H9 (cell line): ENCODE measurements around the gene MAPKAP1. TPM values are rescaled to one million over a fixed set of nuclear protein-coding genes. Genes with fewer than 3 reads are reported as not detected.

Experiments used
- DNase-seq: peaks from one replicate; pipeline ENCODE4 v3.0.0-alpha.2; 2017
- H2AFZ ChIP-seq: one replicate; pipeline ENCODE4 v1.6.1; 2013; ENCODE audit warnings: mild to moderate bottlenecking, low read length, control low read depth, moderate library complexity
- H2AK5ac ChIP-seq: 2 replicates; pipeline ENCODE4 v1.6.1; 2013; ENCODE audit warnings: low read length, control low read depth, mixed read lengths; ENCODE audit not compliant: insufficient read length
- H2BK120ac ChIP-seq: one replicate; pipeline ENCODE4 v1.6.1; 2013; ENCODE audit warnings: low read depth, mild to moderate bottlenecking, low read length, control low read depth, inconsistent platforms; ENCODE audit not compliant: poor library complexity, severe bottlenecking
- H2BK12ac ChIP-seq: 2 replicates; pipeline ENCODE4 v1.6.1; 2013; ENCODE audit warnings: low read length, control low read depth, mixed read lengths, low read depth; ENCODE audit not compliant: insufficient read length
- H2BK15ac ChIP-seq: 2 replicates; pipeline ENCODE4 v1.6.1; 2013; ENCODE audit warnings: low read depth, low read length, control low read depth
- H2BK20ac ChIP-seq: one replicate; pipeline ENCODE4 v1.6.1; 2013; ENCODE audit warnings: low read depth, mild to moderate bottlenecking, low read length, control low read depth, inconsistent platforms; ENCODE audit not compliant: poor library complexity, severe bottlenecking
- H2BK5ac ChIP-seq: 2 replicates; pipeline ENCODE4 v1.6.1; 2013; ENCODE audit warnings: low read length, control low read depth, mixed read lengths; ENCODE audit not compliant: insufficient read length
- H3K14ac ChIP-seq: 2 replicates; pipeline ENCODE4 v1.6.1; 2013; ENCODE audit warnings: low read length, control low read depth; ENCODE audit not compliant: insufficient read depth
- H3K18ac ChIP-seq: 2 replicates; pipeline ENCODE4 v1.6.1; 2013; ENCODE audit warnings: low read depth, mild to moderate bottlenecking, mixed read lengths, low read length, control low read depth; ENCODE audit not compliant: insufficient read length
- H3K23ac ChIP-seq: 2 replicates; pipeline ENCODE4 v1.6.1; 2013; ENCODE audit warnings: low read length, control low read depth, mixed read lengths, low read depth; ENCODE audit not compliant: insufficient read length
- H3K23me2 ChIP-seq: 2 replicates; pipeline ENCODE4 v1.6.1; 2013; ENCODE audit warnings: low read depth, mild to moderate bottlenecking, mixed read lengths, low read length, control low read depth; ENCODE audit not compliant: insufficient read length, poor library complexity, severe bottlenecking
- H3K27ac ChIP-seq: 2 replicates; pipeline ENCODE4 v1.5.1; 2013; ENCODE audit warnings: low read length, control low read depth, mixed read lengths, low read depth; ENCODE audit not compliant: insufficient read length
- H3K27me3 ChIP-seq: 2 replicates; pipeline ENCODE4 v1.6.1; 2013; ENCODE audit warnings: low read length, control low read depth, inconsistent platforms; ENCODE audit not compliant: insufficient read depth
- H3K4ac ChIP-seq: 2 replicates; pipeline ENCODE4 v1.6.1; 2013; ENCODE audit warnings: low read depth, mild to moderate bottlenecking, control low read depth, inconsistent platforms, low read length, moderate library complexity
- H3K4me1 ChIP-seq: 2 replicates; pipeline ENCODE4 v1.6.1; 2013; ENCODE audit warnings: low read length, control low read depth, inconsistent platforms; ENCODE audit not compliant: insufficient read depth
- H3K4me2 ChIP-seq: 2 replicates; pipeline ENCODE4 v1.6.1; 2013; ENCODE audit warnings: low read length, control low read depth, mixed read lengths; ENCODE audit not compliant: insufficient read length, insufficient read depth
- H3K56ac ChIP-seq: 2 replicates; pipeline ENCODE4 v1.6.1; 2013; ENCODE audit warnings: low read depth, mild to moderate bottlenecking, mixed read lengths, low read length, control low read depth; ENCODE audit not compliant: insufficient read length
- H3K79me1 ChIP-seq: 2 replicates; pipeline ENCODE4 v1.6.1; 2013; ENCODE audit warnings: low read depth, mild to moderate bottlenecking, moderate library complexity, low read length, control low read depth, inconsistent platforms; ENCODE audit not compliant: insufficient read depth, poor library complexity, severe bottlenecking
- H3K79me2 ChIP-seq: 2 replicates; pipeline ENCODE4 v1.6.1; 2013; ENCODE audit warnings: low read length, control low read depth, inconsistent platforms; ENCODE audit not compliant: insufficient read depth
- H3K9ac ChIP-seq: 2 replicates; pipeline ENCODE4 v1.6.1; 2013; ENCODE audit warnings: low read length, control low read depth, mixed read lengths; ENCODE audit not compliant: insufficient read length; ENCODE audit errors: extremely low read depth
- H3K9me3 ChIP-seq: one replicate; pipeline ENCODE4 v1.6.1; 2013; ENCODE audit warnings: low read depth, low read length, inconsistent platforms; ENCODE audit not compliant: control insufficient read depth
- H3T11ph ChIP-seq: one replicate; pipeline ENCODE4 v1.6.1; 2013; ENCODE audit warnings: mild to moderate bottlenecking, low read length, control low read depth, inconsistent platforms
- H4K20me1 ChIP-seq: one replicate; pipeline ENCODE4 v1.6.1; 2013; ENCODE audit not compliant: control insufficient read depth, insufficient read length, insufficient read depth
- H4K5ac ChIP-seq: 2 replicates; pipeline ENCODE4 v1.6.1; 2013; ENCODE audit warnings: low read depth, mild to moderate bottlenecking, mixed read lengths, low read length, control low read depth; ENCODE audit not compliant: insufficient read length
- H4K8ac ChIP-seq: replicated peaks from 2 replicates; pipeline ENCODE4 v1.6.1; 2013; ENCODE audit warnings: low read length, control low read depth, mixed read lengths, low read depth; ENCODE audit not compliant: insufficient read length
- H4K91ac ChIP-seq: 2 replicates; pipeline ENCODE4 v1.6.1; 2013; ENCODE audit warnings: low read depth, mild to moderate bottlenecking, moderate library complexity, mixed read lengths, low read length, control low read depth; ENCODE audit not compliant: insufficient read length
- H3K27ac Mint-ChIP-seq, 3 experiments: 2 replicates in 2 of 3; 3 replicates in 1 of 3; pipeline ENCODE4 v1.8.0; 2020 to 2021; ENCODE audit warnings: mixed read lengths in 3 of 3, mild to moderate bottlenecking in 1 of 3, moderate library complexity in 1 of 3
- H3K27me3 Mint-ChIP-seq: 2 replicates; pipeline ENCODE4 v1.8.0; 2021; ENCODE audit warnings: low read depth, mild to moderate bottlenecking, moderate library complexity, mixed read lengths
- H3K36me3 Mint-ChIP-seq, 3 experiments: 2 replicates in 2 of 3; 3 replicates in 1 of 3; pipeline ENCODE4 v1.8.0; 2020 to 2021; ENCODE audit warnings: low read depth in 3 of 3, mixed read lengths in 3 of 3; ENCODE audit not compliant: insufficient read depth in 1 of 3
- H3K4me1 Mint-ChIP-seq, 2 experiments: 2 replicates each; pipeline ENCODE4 v1.8.0; 2020; ENCODE audit warnings: mixed read lengths in 2 of 2
- H3K4me3 Mint-ChIP-seq, 2 experiments: 2 replicates in 1 of 2; 3 replicates in 1 of 2; pipeline ENCODE4 v1.8.0; 2020 to 2021; ENCODE audit warnings: mild to moderate bottlenecking in 2 of 2, mixed read lengths in 2 of 2, moderate library complexity in 1 of 2
- H3K9me3 Mint-ChIP-seq, 2 experiments: 2 replicates in 1 of 2; 3 replicates in 1 of 2; pipeline ENCODE4 v1.8.0; 2020; ENCODE audit warnings: mild to moderate bottlenecking in 2 of 2, mixed read lengths in 2 of 2, moderate library complexity in 1 of 2
- WGBS: extraction: QIAGEN DNeasy Blood & Tissue Kit; methylation state at CpG from one replicate; pipeline ENCODE4 v1.1.7; 2013; ENCODE audit warnings: missing lambda C conversion rate, low lambda C conversion rate, mixed read lengths; ENCODE audit not compliant: insufficient read length; ENCODE audit errors: extremely low coverage; 5-methylcytosine and 5-hydroxymethylcytosine counted together
- total RNA-seq: library from RNA; stranded (reverse); gene quantifications from 2 replicates; pipeline ENCODE4 v1.2.1, GENCODE V29; 2021
- TF ChIP-seq, protein P1 (sequence below): fragments of 200-600 bp; sonication (generic); conservative IDR thresholded peaks from 3 replicates; pipeline ENCODE4 v1.8.0; 2021; ENCODE audit warnings: antibody characterized with exemption, mild to moderate bottlenecking

The MAPKAP1 gene
- total RNA-seq, 1 experiment from 2014 or later = 97.0 TPM

DNA sequence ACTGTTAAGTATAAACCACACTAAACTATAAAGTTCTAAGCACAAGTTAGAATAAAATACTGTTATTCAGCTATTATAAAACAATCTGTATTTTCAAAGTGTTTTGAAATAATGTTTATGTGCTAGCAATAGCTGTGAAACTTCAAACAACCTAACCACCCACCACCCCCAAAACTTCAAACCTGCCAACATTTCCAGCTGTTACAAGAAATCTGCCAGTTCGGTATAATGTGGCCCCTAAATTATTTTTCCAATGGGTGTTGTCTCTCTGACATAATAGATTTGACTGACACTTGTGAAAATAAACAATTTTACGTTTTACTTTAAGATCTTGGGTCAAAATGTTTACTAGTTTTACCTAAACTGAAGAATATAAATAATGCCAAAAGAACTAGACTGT lies 24.7 kb downstream of the MAPKAP1 start:
- no peak overlapping the region for H3K23ac ChIP-seq
- no peaks in the 10 kb centered on the region for H3K9me3 ChIP-seq
- no peak overlapping the region for H4K5ac ChIP-seq
- H4K20me1 ChIP-seq = no peaks in the 10 kb centered on the region
- no peak overlapping the region for H3K56ac ChIP-seq
- Mint-ChIP-seq H3K4me3 (no peak overlapping the region), H3K4me1 (peaks cover 22 to 24% of the 10 kb centered on the region in 2 experiments), H3K27ac (no peak overlapping the region), H3K9me3 (no peaks in the 10 kb centered on the region), H3K27me3 (no peaks in the 10 kb centered on the region), H3K36me3 (0 out of 7 replicates have a peak, but pooled peaks cover 0 to 2% (median 0%) of the 10 kb centered on the region in 3 experiments)
- H3K9ac ChIP-seq = no peak overlapping the region
- H3K4me2 ChIP-seq = no peak overlapping the region
- no peaks in the 10 kb centered on the region for H3K23me2 ChIP-seq
- no peak overlapping the region for H2BK120ac ChIP-seq
- no peak overlapping the region for H3K14ac ChIP-seq
- H2BK12ac ChIP-seq = no peak overlapping the region
- WGBS = no CpG with 5 or more reads among the region's 2 CpGs
- DNase-seq = no peak
- H2AK5ac ChIP-seq = no peak overlapping the region
- H2BK5ac ChIP-seq = no peak overlapping the region
- TF ChIP-seq, protein P1, sequence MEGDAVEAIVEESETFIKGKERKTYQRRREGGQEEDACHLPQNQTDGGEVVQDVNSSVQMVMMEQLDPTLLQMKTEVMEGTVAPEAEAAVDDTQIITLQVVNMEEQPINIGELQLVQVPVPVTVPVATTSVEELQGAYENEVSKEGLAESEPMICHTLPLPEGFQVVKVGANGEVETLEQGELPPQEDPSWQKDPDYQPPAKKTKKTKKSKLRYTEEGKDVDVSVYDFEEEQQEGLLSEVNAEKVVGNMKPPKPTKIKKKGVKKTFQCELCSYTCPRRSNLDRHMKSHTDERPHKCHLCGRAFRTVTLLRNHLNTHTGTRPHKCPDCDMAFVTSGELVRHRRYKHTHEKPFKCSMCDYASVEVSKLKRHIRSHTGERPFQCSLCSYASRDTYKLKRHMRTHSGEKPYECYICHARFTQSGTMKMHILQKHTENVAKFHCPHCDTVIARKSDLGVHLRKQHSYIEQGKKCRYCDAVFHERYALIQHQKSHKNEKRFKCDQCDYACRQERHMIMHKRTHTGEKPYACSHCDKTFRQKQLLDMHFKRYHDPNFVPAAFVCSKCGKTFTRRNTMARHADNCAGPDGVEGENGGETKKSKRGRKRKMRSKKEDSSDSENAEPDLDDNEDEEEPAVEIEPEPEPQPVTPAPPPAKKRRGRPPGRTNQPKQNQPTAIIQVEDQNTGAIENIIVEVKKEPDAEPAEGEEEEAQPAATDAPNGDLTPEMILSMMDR = no peak
- no peak overlapping the region for H3K4ac ChIP-seq
- no peak overlapping the region for H2BK15ac ChIP-seq
- no peak overlapping the region for H2AFZ ChIP-seq
- H4K91ac ChIP-seq = no peak overlapping the region
- no peak overlapping the region for H3T11ph ChIP-seq
- H3K18ac ChIP-seq = no peak overlapping the region
- no peak overlapping the region for H3K27ac ChIP-seq
- H3K79me2 ChIP-seq = no peaks in the 10 kb centered on the region; the same call in 1 of the 2 replicates
- H3K27me3 ChIP-seq = no peaks in the 10 kb centered on the region
- peaks cover 5% of the 10 kb centered on the region for H3K79me1 ChIP-seq
- no peaks in the 10 kb centered on the region for H3K4me1 ChIP-seq
- H2BK20ac ChIP-seq = no peak overlapping the region
- H4K8ac ChIP-seq = no peak overlapping the region
